HG03442 (cell line): Measurements from ENCODE around the gene F12.

Source experiments
- ATAC-seq: cut with Tn5 transposase; IDR thresholded peaks from one replicate; pipeline ENCODE4 v1.9.1; 2021; ENCODE audit warnings: mild to moderate bottlenecking, moderate library complexity; ENCODE audit not compliant: unreplicated experiment

F12 gene

GRCh38 chr5:177447066-177447610, 37.8 kb upstream of the F12 start:
- ATAC-seq, result peak; percentile 32

GRCh38 chr5:177446200-177447065, 37.1 kb upstream of the F12 start, which contains the start of gene PRR7:
Gene PRR7 (plus strand): TSS chr5:177446814. CDS start chr5:177455068, 8,254 bp downstream.
- peak; percentile 54 for ATAC-seq

GRCh38 chr5:177445917-177446199, 36.5 kb upstream of the F12 start:
- ATAC-seq, result no peak

DNA sequence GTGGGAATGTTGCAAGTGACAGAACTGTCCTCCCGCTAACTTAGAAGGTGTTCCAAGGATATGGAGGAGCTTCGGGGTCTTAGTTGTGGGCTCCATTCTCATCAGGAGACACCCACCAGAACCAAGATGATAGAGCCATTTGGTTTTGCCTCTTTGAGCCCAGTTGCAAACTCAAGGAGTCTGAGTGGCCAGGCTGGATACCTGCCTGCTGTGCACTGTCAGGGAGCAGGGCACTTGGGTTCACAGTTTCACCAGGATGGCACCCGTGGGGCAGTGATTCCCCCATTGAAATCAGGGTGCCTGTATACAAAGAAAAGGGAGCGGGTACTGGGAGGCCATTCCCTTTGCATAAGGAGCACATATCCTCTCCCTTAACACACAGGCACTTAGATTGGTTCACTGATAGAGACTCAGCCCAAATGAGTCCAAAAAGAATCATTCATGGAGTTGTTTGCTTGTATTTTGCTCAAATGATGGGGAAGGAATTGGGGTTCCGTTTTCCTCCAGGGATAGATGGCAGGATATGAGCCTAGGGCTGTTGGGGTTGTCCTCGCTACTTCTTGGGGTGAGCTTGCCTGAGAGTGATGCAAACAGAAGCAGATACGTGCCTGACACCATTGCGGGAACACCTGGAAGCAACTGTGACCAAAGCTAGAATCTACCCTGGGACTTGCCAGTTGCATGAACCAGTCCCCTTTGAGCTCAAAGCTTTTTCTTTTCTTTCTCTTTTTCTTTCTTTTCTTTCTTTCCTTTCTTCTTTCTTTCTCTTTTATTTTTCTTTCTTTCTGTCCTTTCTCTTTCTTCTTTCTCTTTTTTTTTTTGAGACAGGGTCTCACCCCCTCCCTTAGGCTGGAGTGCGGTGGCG, 35.9 kb upstream of the F12 start:
- ATAC-seq, result no peak

GRCh38 chr5:177444106-177445051, 35.0 kb upstream of the F12 start:
- no peak for ATAC-seq

DNA sequence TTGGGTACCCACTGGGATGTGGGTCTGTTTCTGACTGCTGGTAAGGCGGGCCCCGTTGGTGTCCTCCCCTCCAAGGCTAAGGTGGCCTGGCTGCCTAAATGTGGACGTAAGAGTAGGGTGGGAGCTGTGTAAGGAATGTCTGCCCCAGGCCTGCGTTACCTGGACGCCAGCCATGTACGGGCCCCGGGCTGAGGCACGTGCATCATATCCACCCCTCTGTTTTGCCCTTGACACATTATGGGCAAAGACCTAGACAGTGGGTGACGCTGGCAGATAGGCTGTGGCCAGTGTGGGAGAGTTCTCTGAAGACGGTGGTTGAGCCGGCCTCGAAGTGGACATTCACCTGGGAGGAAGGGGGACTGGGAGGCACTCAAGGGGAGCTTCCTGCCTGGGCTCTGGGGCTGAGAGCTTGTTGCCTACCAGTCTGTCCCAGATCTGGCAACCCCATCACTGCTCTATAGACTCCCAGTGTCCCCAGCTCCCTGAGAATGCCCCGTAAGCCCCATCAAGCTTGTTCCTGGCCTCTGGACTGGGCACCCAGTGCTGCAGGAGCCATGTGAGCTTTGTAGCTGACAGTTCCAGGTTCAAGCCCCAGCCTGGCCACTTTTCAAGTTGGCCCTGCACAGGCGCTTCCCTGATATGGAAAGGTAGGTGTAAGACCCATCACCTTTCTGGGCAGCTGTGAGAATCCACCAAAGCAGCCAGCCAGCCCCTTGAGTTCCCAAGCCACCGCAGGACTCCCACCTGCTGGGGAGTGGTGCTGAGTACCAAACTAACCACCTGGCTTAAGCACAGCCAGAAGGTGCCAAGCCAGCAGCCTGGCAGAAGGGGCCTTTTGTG, 34.0 kb upstream of the F12 start:
- no peak for ATAC-seq

GRCh38 chr5:177442066-177442826, 32.9 kb upstream of the F12 start:
- ATAC-seq, result no peak

GRCh38 chr5:177440990-177441780, 31.8 kb upstream of the F12 start:
- no peak for ATAC-seq

DNA sequence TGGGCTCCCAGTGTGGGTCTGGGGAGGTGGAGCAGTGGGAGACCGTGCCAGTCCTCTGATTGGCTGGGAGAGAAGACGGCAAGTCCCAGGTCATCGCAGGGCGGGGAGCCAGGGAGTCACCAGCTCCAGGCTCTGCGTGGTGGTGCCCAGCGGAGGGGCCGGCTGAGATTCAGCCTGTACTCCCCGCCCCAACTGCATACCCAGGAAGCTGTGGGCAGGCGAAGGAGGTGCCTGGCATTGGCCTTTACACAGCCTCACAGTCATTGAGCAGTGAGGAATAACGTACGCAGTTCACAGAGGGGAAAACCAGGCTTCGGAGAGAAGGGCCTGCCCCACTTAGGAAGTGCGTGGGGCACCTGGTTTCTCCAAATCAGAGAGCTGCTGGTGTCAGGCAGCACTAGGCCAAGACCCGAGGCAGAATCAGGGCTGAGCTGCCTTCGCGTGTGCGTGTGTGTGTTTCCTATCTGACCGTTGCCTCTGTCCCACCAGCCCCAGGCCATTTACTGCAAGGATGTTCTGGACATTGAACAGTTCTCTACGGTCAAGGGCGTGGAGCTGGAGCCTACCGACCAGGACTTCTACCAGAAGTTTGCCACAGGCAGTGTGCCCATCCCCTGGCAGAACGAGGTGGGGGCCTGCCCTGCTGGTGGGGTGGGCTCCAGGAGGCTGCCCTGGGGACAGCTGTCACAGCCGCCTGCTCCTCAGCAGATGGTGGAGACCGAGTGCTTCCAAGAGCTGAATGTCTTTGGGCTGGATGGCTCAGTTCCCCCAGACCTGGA, 31.0 kb upstream of the F12 start:
- ATAC-seq, result no peak

- ATAC-seq, result no peak
These were observed 30.2 kb upstream of the F12 start for GRCh38 chr5:177439518-177440053.

GRCh38 chr5:177438468-177438867, 29.1 kb upstream of the F12 start:
- ATAC-seq, result no peak

GRCh38 chr5:177437623-177438022, 28.3 kb upstream of the F12 start:
- no peak for ATAC-seq

DNA sequence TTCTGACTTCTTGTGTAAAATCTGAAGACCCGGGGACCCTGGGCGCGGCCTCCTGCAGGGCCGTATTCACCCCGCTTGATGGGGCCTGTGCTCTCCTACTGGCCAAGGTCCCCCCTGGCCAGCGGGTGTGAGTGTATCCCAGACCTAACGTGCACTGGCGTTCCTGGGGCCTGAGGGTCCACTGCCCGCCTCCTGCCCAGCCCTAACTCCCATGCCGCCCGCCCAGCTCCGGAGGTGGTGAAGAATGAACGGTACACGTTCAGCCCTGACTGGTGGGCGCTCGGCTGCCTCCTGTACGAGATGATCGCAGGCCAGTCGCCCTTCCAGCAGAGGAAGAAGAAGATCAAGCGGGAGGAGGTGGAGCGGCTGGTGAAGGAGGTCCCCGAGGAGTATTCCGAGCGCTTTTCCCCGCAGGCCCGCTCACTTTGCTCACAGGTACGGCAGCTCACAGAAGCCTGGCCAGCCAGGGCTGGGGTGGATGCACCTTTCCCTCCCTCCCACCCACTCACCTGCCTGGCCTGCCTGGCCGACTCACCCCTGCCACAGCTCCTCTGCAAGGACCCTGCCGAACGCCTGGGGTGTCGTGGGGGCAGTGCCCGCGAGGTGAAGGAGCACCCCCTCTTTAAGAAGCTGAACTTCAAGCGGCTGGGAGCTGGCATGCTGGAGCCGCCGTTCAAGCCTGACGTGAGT, 26.6 kb upstream of the F12 start:
- ATAC-seq, result no peak

GRCh38 chr5:177434942-177435738, 25.8 kb upstream of the F12 start:
- ATAC-seq, result no peak

- ATAC-seq, result no peak
These were observed 25.1 kb upstream of the F12 start for GRCh38 chr5:177434437-177434836.
